Activated CD8-positive, alpha-beta memory T cell treated with anti-CD3 and anti-CD28 coated beads, Interleukin-2, amount 50 U/mL, for 48 hours (primary cell): Measurements from ENCODE around the gene TDRD7.
"Not testable (repeated sequence)": the region's sequence is repeated elsewhere in the genome, so short reads cannot be mapped to it uniquely, and the experiment has no call there.

Experiments used
- DNase-seq: peaks from one replicate; pipeline ENCODE4 v3.0.0-alpha.2; 2020

TDRD7 gene

GRCh38 chr9:97479496-97480159, 67.7 kb downstream of the TDRD7 start:
- no peak for DNase-seq

GRCh38 chr9:97480174-97480573, 68.3 kb downstream of the TDRD7 start:
- no peak for DNase-seq

DNA sequence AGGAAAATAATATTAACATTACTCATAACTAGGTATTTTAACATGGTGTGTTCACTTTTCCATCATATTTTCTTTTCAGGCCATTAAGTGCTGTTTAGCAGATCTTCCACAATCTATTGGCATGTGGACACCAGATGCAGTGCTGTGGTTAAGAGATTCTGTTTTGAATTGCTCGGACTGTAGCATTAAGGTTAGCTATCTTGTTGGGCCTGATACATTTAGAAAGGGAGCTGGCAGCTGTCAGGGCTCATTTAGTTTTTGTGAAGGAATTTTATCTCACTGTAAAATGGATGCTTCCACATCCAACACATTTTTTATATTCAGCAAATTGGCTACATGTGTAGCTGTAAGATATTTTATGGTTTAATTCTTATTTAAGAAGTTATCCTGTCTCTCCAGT, 68.9 kb downstream of the TDRD7 start:
- DNase-seq, result no peak

- DNase-seq, result no peak
Observed at GRCh38 chr9:97484134-97484533, 72.2 kb downstream of the TDRD7 start.

DNA sequence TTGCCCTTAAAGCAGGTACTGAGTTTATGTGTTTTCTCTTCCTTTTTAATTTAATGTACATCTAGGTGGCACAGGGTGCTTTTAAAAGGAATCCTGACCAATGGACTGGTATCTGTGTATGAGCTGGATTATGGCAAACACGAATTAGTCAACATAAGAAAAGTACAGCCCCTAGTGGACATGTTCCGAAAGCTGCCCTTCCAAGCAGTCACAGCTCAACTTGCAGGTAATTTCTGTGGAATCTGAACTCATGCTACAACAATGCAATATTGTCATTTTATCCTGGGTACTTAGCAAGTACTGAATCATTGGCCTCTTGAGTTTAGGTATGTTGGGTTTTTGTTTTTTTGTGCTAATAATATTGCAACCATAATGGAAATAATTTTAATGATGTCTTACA, 75.2 kb downstream of the TDRD7 start:
- DNase-seq, result no peak

DNA sequence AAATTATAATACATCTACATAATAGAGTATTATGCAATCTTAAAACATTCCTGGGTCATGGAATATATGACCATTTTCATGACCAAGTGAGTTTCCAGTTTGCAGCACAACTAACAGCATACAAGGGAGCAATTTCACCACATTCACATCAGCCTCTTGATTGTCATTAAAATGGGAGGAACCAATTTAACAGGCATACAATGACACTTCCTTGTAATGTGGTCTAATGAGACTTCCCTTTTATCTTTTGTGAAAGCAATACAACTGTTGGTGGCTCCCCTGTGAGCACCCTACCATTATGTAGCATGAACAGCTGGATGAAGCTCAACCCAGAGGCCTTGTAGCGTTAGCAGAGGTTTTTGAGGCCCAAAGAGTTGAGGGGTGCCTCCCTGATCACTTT, 76.0 kb downstream of the TDRD7 start:
- no peak for DNase-seq

DNA sequence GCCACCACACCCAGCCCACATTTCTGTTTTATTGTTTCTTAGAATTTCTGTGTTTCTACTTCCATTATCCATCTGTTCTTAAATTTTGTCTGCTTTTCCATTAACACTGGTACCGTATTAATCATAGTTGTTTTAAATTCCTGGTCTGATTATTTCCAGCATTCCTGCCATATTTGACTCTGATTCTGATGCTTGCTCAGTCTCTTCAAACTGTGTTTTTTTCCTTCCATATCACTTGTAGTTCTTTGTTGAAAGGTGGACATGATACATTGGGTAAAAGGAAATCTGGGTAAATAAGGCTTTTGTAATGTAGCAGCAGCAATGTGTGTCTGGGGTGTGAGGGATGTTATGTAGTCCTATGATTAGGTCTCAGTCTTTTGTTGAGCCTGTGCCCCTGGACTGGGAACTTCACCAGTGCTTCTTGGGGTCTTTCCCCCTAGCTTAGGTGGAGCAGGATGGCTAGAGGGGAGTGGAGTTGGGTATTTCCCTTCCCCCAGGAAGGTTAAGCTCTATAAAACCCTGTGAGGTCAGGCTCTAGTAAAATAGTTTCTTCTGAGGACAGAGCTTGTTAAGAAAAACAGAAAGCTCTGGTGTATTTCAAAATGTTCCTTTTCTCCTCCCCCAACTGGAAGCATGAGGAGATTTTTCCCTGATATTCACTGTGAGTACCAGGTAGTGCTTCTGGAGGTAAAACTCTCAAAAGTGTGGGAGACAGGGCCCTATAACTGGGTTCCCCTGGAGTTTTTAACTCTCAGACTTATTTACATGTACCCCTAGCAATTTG, 79.5 kb downstream of the TDRD7 start:
- no peak for DNase-seq

DNA sequence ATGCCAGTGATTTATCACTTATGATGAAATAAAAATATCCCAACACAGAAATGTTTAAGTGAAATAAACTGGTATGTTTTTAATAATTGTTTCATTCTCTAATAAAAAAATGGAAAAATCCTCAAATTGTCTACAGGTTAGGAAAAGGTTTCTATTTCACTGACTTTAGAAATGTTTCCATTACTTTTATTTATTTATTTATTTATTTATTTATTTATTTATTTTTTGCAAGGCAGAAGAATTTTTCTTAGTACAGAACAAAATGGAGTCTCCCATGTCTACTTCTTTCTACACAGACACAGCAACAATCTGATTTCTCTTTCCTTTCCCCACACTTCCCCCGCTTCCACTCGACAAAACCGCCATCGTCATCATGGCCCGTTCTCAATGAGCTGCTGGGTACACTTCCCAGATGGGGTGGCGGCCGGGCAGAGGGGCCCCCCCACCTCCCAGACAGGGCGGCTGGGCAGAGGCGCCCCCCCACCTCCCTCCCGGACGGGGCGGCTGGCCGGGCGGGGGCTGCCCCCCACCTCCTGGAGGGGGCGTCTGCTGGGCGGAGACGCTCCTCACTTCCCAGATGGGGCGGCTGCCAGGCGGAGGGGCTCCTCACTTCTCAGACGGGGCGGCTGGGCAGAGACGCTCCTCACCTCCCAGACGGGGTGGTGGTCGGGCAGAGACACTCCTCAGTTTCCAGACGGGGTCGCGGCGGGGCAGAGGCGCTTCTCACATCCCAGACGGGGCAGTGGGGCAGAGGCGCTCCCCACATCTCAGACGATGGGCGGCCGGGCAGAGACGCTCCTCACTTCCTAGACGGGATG, 85.9 kb downstream of the TDRD7 start:
- DNase-seq, result not testable (repeated sequence)

GRCh38 chr9:97498846-97499245, 87.0 kb downstream of the TDRD7 start:
- DNase-seq, result not testable (repeated sequence)

DNA sequence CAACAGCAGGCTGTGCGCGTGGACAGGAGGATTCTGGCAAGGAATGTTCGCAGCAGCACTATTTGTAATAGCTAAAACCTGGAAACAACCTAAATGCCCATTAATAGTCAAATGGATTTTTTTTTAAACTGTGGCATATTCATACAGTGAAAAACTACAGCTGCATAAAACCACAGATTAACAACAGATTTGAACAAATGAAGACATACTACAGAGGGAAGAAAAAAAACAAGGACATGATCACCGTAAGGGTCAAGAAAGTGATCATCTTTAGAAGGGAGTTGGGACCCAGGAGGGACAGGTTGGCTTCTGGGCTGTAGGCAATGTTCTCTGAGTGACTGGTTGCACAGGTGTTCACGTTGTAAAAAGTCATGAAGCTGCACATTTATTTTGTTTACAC, 88.4 kb downstream of the TDRD7 start:
- DNase-seq, result no peak

DNA sequence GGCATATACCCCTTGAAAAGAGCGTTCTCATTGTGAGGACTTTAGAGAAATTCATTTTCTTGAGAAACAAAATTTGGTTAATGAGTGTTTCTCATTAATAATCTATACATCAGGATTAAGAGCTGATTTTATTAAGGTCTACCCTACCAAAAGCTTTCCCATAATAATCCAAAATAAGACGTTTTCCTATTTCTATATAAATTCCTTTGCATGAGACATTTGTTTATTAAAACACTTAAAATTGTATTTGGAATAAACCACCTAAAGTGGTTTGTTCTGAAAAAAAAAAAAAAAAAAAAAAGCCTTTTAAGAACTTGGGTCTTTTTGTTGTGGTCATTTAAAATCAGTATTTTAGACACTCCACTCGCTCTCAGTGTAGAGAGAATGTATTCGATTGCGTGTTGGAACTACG, 88.9 kb downstream of the TDRD7 start:
- DNase-seq, result no peak

- peak; percentile 77 for DNase-seq
Observed at GRCh38 chr9:97501177-97501971, 89.5 kb downstream of the TDRD7 start, which contains the start of gene TMOD1. TMOD1 (plus strand) TSS chr9:97501666; CDS start chr9:97524189, 22,523 bp downstream.

- no peak for DNase-seq
Observed at GRCh38 chr9:97501972-97502221, 90.0 kb downstream of the TDRD7 start.

DNA sequence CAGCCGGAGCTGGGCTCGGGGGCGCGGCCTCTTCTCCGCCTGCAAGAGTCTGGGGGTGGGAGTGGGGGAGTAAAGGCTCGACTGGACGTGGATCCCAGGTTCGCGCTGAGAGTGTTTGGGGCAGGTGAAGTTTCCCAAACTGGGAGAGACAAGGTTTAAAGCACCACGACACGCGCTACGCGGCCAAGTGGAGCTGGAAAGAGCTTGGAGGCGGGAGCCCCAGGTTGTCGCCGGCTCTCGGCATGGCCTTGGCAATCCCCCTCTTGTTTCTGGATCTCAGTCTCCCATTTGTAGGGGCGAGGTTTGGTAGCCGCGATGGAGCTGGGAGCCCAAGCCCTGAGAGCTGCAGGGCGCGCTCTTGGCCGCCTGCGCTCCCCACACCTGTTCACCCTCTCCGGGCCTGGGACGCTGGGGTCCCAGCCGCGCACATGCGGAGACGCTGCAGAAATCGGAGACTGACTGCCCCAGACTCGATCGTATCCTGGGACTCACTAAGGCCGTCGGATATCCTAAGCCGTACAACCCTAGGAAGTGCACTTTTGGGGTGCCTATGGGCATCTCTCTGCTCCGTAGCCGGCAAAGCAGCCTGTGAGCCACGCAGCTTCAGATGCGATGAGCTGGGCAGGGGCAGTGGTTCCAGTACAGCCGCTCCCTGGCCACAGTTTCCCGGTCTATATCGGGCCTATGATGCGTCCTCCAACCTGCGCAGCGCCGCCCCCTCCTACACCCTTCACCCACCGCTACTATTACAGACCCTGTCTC, 90.5 kb downstream of the TDRD7 start:
- peak; percentile 56 for DNase-seq

DNA sequence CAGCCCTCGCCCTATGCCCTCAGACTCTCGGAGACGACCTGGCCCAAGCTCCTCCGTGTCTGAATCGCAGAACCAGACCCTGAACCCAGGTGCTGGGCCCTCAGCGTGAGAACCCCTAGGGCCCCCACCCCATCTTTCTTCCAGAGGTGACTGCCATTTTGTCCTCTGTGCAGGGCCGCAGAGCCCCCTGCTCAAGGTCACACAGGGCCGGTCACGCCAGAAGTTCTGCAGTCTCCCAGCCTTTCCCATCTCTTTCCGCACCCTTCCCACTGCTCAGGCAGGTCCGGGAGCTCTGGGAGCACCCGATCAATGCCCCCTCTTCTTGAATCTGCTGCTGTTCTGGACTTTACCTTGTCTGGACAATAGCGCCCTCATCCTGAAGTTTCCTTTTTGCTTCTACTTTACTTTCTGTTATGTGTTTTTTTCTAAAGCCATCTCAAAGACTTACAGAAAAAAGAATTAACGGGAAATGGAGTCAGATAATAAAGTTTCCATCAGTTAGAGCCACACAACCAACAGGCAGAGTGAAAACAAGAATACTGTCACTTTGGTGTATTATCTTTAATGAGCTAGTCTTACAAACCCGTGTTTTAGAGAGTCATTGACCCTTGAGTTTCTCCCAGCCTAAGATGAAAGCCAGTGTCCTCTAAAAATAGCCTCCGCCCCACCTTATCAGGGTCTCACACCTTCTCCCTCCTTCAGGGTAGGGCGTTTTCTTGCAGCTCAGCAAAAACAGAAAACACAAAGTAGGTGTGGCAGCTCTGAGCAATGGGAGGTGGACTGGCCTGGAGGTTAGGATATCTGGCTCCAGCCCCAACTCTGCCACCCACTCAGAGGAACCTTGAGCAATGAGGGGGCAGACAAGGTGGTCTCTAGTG, 91.3 kb downstream of the TDRD7 start:
- DNase-seq, result no peak

DNA sequence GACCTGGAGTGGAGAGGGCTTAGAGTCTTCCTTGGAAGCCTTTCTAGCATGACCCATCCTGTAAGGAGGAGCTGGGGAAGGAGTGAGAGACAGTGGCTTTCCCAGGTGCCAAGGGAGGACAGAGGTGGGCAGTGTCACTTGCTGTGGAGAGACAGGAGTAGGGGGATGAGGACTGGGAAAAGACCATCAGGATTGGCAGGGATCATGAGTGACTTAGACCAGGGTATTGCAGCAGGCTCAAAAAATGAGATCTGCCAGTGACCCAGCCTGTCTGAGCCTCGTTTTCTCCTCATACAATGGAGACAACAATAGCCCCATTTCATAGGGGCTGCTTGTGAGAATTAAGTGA, 91.9 kb downstream of the TDRD7 start:
- DNase-seq, result no peak

GRCh38 chr9:97504381-97505216, 92.7 kb downstream of the TDRD7 start:
- no peak for DNase-seq

DNA sequence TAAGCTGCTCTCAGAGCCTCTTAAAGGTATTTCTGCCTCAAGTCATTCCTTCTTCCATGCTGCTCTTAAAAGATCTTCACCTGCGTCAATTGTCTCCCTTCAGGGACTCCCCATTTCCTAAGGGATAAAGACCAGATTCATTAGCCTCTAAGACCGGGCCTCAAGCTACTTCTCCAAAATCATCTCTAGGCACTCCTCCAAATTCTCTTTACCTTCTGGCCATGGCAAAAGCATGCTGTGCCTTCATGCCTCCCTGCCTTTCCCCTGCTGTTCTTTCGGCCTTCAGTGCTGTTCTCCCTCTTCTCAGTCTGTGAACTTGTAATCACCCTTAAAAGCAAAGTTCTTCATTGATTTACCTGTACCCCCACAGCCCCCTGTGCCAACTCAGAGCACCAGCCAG, 93.9 kb downstream of the TDRD7 start:
- DNase-seq, result no peak

DNA sequence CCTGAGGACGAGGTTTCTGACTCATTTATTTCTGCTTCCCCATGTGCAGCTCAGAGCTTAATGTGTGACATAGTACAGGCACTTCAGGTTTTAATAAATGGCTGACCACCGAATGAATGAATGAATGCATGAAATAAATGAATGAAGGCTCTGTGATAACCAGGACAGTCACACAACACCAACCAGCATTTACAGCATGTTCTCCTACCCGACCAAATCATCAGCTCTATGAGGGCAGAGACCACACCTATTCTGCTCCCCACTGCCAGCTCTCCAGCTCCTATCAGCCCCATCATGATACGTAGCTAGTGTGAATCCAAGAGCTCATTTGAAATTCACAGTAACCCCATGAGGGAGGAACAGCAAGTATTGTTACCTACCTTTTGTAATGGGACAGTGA, 94.4 kb downstream of the TDRD7 start:
- no peak for DNase-seq

DNA sequence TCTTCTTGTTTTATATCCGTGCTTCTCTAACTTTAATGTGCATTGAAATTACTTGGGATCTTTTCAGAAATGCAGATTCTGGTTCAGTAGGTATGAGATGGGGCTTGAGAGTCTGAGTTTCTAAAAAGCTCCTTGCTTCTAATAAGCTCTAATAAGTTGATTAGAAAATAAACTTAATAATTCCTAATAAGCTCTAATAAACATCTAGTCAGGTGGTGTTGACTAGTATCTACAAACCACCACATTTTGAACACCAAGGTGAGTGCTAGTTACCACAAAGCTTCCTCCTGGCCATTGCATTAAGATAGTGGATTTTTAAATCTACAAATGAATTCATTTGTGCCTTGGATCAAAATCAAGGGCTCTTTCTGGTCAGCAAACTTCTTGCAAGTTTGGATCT, 94.9 kb downstream of the TDRD7 start:
- DNase-seq, result no peak
